Neural cell (in vitro differentiated cells): Measurements from ENCODE around the gene DIPK2B. TPM values are rescaled to one million over a fixed set of nuclear protein-coding genes. Genes with fewer than 3 reads are reported as not detected.

Source experiments
- H2AFZ ChIP-seq: fragments of 200-600, 300-800 bp; sonication (generic), shearing (Covaris generic); 2 replicates; pipeline ENCODE4 v1.6.0; 2014; ENCODE audit warnings: low read depth, mild to moderate bottlenecking, antibody characterized with exemption, low read length, moderate library complexity
- H3F3A ChIP-seq: fragments of 200-600 bp; shearing (Covaris generic); 2 replicates; pipeline ENCODE4 v1.6.1; 2016; ENCODE audit warnings: mild to moderate bottlenecking, moderate library complexity, mixed read lengths, antibody characterized with exemption, low read length; ENCODE audit not compliant: insufficient read depth, poor library complexity, severe bottlenecking
- H3K27ac ChIP-seq: fragments of 200-600, 300-800 bp; sonication (generic), shearing (Covaris generic); 2 replicates; pipeline ENCODE4 v1.5.1; 2014; ENCODE audit warnings: mild to moderate bottlenecking, low read length, moderate library complexity
- H3K27me3 ChIP-seq: fragments of 300-800, 200-600 bp; sonication (generic), shearing (Covaris generic); 2 replicates; pipeline ENCODE4 v1.6.0; 2014; ENCODE audit warnings: mild to moderate bottlenecking, low read depth, low read length, moderate library complexity; ENCODE audit not compliant: insufficient read depth
- H3K36me3 ChIP-seq: fragments of 300-800, 200-600 bp; sonication (generic), shearing (Covaris generic); 2 replicates; pipeline ENCODE4 v1.5.1; 2014; ENCODE audit warnings: mild to moderate bottlenecking, antibody characterized with exemption, low read length, moderate library complexity; ENCODE audit not compliant: insufficient read depth
- H3K4me2 ChIP-seq: fragments of 300-800, 200-600 bp; sonication (generic), shearing (Covaris generic); 2 replicates; pipeline ENCODE4 v1.6.0; 2014; ENCODE audit warnings: mild to moderate bottlenecking, low read length
- H3K4me3 ChIP-seq: fragments of 300-800, 200-600 bp; sonication (generic), shearing (Covaris generic); 2 replicates; pipeline ENCODE4 v1.5.1; 2014; ENCODE audit warnings: mild to moderate bottlenecking, low read length, moderate library complexity
- H3K79me2 ChIP-seq: fragments of 200-600 bp; shearing (Covaris generic); replicated peaks from 2 replicates; pipeline ENCODE4 v1.6.0; 2014; ENCODE audit warnings: mild to moderate bottlenecking, low read length, moderate library complexity; ENCODE audit not compliant: insufficient read depth
- H3K9ac ChIP-seq: fragments of 300-800, 200-600 bp; sonication (generic), shearing (Covaris generic); 2 replicates; pipeline ENCODE4 v1.6.1; 2016; ENCODE audit warnings: mild to moderate bottlenecking, low read length, mixed read lengths
- H3K9me2 ChIP-seq: fragments of 200-600 bp; shearing (Covaris generic); 2 replicates; pipeline ENCODE4 v1.6.1; 2016; ENCODE audit warnings: mild to moderate bottlenecking, low read length, mixed read lengths; ENCODE audit not compliant: insufficient read depth
- H3K9me3 ChIP-seq: fragments of 200-600, 300-800 bp; sonication (generic), shearing (Covaris generic); 2 replicates; pipeline ENCODE4 v1.6.1; 2016; ENCODE audit warnings: mild to moderate bottlenecking, mixed run types, low read length, moderate library complexity, mixed read lengths
- H4K20me1 ChIP-seq: fragments of 200-600 bp; shearing (Covaris generic); 2 replicates; pipeline ENCODE4 v1.6.1; 2016; ENCODE audit warnings: mild to moderate bottlenecking, mixed run types; ENCODE audit not compliant: insufficient read depth
- EP300 ChIP-seq: fragments of 450-650 bp; conservative IDR thresholded peaks from 2 replicates; pipeline ENCODE4 v1.6.1; 2014; ENCODE audit warnings: antibody characterized with exemption, mild to moderate bottlenecking, moderate library complexity; ENCODE audit not compliant: poor library complexity, severe bottlenecking
- EZH2 ChIP-seq: fragments of 200-600, 300-800 bp; shearing (Covaris generic), sonication (generic); IDR thresholded peaks from 2 replicates; pipeline ENCODE4 v1.6.1; 2014; ENCODE audit warnings: antibody characterized with exemption, low read length, borderline replicate concordance, mild to moderate bottlenecking; ENCODE audit not compliant: insufficient read depth, poor library complexity, severe bottlenecking
- MXI1 ChIP-seq: fragments of 450-650 bp; conservative IDR thresholded peaks from 2 replicates; pipeline ENCODE4 v1.6.1; 2014; ENCODE audit warnings: antibody characterized with exemption, mild to moderate bottlenecking; ENCODE audit not compliant: poor library complexity, severe bottlenecking
- POLR2AphosphoS5 ChIP-seq: IDR thresholded peaks from 2 replicates; pipeline ENCODE4 v1.6.1; 2012
- RAD21 ChIP-seq: fragments of 450-650 bp; conservative IDR thresholded peaks from 2 replicates; pipeline ENCODE4 v1.6.1; 2014; ENCODE audit warnings: antibody characterized with exemption, mild to moderate bottlenecking, moderate library complexity
- REST ChIP-seq: IDR thresholded peaks from 2 replicates; pipeline ENCODE4 v1.6.1; 2012; ENCODE audit warnings: borderline replicate concordance
- SMC3 ChIP-seq: fragments of 450-650 bp; conservative IDR thresholded peaks from 2 replicates; pipeline ENCODE4 v1.6.1; 2014; ENCODE audit warnings: antibody characterized with exemption, mild to moderate bottlenecking, moderate library complexity; ENCODE audit not compliant: poor library complexity
- TAF1 ChIP-seq: IDR thresholded peaks from 2 replicates; pipeline ENCODE4 v1.6.1; 2012; ENCODE audit warnings: low read depth
- polyA plus RNA-seq: library from polyadenylated mRNA; depleted of rRNA; stranded (reverse); fragments of >200 nt; gene quantifications from 2 replicates; pipeline ENCODE4 v1.2.3, GENCODE V29; 2014
- TF ChIP-seq, protein P1 (sequence below): fragments of 450-650 bp; IDR thresholded peaks from 2 replicates; pipeline ENCODE4 v1.5.1; 2014; ENCODE audit warnings: antibody characterized with exemption, mild to moderate bottlenecking, moderate library complexity; ENCODE audit not compliant: poor library complexity, severe bottlenecking

The DIPK2B gene
- polyA plus RNA-seq, 1 donor from 2014 or later = not detected

DNA sequence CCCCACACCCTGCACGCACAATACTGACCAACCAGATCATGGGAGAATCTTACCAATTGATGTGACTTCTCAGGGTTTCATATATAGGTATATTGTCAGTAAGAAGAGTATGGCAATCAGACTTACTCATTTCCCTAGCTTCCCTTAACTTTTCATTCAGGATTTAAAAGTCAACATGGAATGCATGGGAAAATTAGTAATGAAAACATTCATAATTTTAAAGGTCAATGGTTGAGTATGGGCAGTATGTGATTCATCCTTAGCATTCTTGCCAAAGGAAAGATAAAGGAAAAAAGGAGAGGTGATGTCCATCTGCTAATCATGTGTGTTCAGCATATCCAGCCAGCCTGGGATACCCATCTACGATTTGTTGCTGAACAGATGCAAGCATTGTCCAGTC, 4.0 kb downstream of the DIPK2B start:
- no peaks in the 10 kb centered on the region for H3K9me2 ChIP-seq
- no peaks in the 10 kb centered on the region for H3K27me3 ChIP-seq
- H3F3A ChIP-seq = no peaks in the 10 kb centered on the region
- H2AFZ ChIP-seq = no peak overlapping the region
- no peak overlapping the region for H3K27ac ChIP-seq
- no peaks in the 10 kb centered on the region for H3K9me3 ChIP-seq
- H3K4me3 ChIP-seq = no peak overlapping the region
- H3K4me2 ChIP-seq = no peak overlapping the region
- no peak for TF ChIP-seq MXI1
- no peak for TF ChIP-seq SMC3
- no peak for TF ChIP-seq EZH2
- TF ChIP-seq REST = no peak
- TF ChIP-seq EP300 = no peak
- no peak for TF ChIP-seq POLR2AphosphoS5
- TF ChIP-seq, protein P1, sequence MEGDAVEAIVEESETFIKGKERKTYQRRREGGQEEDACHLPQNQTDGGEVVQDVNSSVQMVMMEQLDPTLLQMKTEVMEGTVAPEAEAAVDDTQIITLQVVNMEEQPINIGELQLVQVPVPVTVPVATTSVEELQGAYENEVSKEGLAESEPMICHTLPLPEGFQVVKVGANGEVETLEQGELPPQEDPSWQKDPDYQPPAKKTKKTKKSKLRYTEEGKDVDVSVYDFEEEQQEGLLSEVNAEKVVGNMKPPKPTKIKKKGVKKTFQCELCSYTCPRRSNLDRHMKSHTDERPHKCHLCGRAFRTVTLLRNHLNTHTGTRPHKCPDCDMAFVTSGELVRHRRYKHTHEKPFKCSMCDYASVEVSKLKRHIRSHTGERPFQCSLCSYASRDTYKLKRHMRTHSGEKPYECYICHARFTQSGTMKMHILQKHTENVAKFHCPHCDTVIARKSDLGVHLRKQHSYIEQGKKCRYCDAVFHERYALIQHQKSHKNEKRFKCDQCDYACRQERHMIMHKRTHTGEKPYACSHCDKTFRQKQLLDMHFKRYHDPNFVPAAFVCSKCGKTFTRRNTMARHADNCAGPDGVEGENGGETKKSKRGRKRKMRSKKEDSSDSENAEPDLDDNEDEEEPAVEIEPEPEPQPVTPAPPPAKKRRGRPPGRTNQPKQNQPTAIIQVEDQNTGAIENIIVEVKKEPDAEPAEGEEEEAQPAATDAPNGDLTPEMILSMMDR = no peak
- no peak for TF ChIP-seq TAF1
- no peak for TF ChIP-seq RAD21
- H3K36me3 ChIP-seq = no peaks in the 10 kb centered on the region
- H4K20me1 ChIP-seq = no peaks in the 10 kb centered on the region
- H3K79me2 ChIP-seq = no peaks in the 10 kb centered on the region
- H3K9ac ChIP-seq = no peak overlapping the region

DNA sequence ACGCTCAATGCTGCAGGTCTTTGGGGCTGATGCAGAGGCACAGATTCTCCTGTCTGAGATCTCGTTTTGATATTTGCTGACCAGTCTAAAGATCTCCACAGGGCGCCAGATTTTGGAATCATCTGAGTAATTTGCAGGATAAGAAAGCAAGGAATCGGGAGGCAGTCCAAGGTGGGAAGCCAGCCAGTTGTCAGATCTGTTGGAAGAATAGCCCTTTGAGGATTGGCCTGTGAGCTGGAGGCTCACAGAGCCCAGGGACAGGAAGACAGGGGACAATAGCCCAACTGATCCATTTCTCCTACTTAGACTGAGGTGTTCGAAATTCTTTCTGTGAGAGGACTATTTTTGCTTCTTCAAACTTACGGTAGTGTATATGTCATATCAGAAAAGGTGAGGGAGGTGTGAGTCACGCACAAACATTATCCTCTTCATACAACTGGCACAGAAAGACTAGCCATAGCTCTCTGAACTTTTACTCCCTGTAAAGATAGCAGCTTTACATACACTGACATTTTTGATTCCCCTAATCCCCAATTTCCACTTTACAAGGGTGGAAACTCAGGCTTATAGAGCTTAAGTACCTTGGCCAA, 8.8 kb downstream of the DIPK2B start:
- no peaks in the 10 kb centered on the region for H4K20me1 ChIP-seq
- no peaks in the 10 kb centered on the region for H3K27me3 ChIP-seq
- H3K79me2 ChIP-seq = no peaks in the 10 kb centered on the region
- TF ChIP-seq RAD21 = no peak
- TF ChIP-seq REST = no peak
- TF ChIP-seq POLR2AphosphoS5 = no peak
- no peak for TF ChIP-seq EZH2
- TF ChIP-seq TAF1 = no peak
- no peak for TF ChIP-seq EP300
- no peak for TF ChIP-seq MXI1
- TF ChIP-seq SMC3 = no peak
- H3K4me3 ChIP-seq = no peak overlapping the region
- no peaks in the 10 kb centered on the region for H3F3A ChIP-seq
- H3K9me2 ChIP-seq = no peaks in the 10 kb centered on the region
- no peaks in the 10 kb centered on the region for H3K36me3 ChIP-seq
- H3K9ac ChIP-seq = no peak overlapping the region
- no peak overlapping the region for H3K27ac ChIP-seq
- H3K9me3 ChIP-seq = no peaks in the 10 kb centered on the region
- H3K4me2 ChIP-seq = no peak overlapping the region
- H2AFZ ChIP-seq = no peak overlapping the region
